ENCODE data around the gene ATP2C2.

- TF ChIP-seq CTCF (conservative IDR thresholded peaks at IDR 0.05; ENCODE audit: low read depth in 2 of 2) (no peak), EZH2 (IDR thresholded peaks at IDR 0.05; ENCODE audit: low read depth, unreplicated experiment) (no peak), JUNB (IDR thresholded peaks at IDR 0.05; ENCODE audit: unreplicated experiment) (no peak), ETS1 (IDR thresholded peaks at IDR 0.05) (no peak), EZH2phosphoT487 (IDR thresholded peaks at IDR 0.05; ENCODE audit: unreplicated experiment) (no peak), POLR2AphosphoS5 (IDR thresholded peaks at IDR 0.05; ENCODE audit: low read depth) (no peak), STAT1 (IDR thresholded peaks at IDR 0.05; ENCODE audit: unreplicated experiment) (no peak), REST (IDR thresholded peaks at IDR 0.05; ENCODE audit: unreplicated experiment) (no peak), ZNF114 (CRISPR knock-in tag; IDR thresholded peaks at IDR 0.05) (no peak), NANOG (IDR thresholded peaks at IDR 0.05; ENCODE audit: borderline replicate concordance) (no peak), CREB1 (CRISPR knock-in tag; IDR thresholded peaks at IDR 0.05; ENCODE audit: low read depth) (no peak)
Observed at GRCh38 chr16:84462296-84463210, 94.2 kb downstream of the ATP2C2 start.
